ENCODE data around the gene CUX1. TPM values are rescaled to one million over a fixed set of nuclear protein-coding genes. Genes with fewer than 3 reads are reported as not detected.

The CUX1 gene
- total RNA-seq, 1 donor from 2014 or later: 89.1 TPM

- no peaks in the 10 kb centered on the region for H3K9me3 Mint-ChIP-seq (ENCODE audit: unreplicated experiment)
- H3K27ac Mint-ChIP-seq (ENCODE audit: unreplicated experiment): no peak overlapping the region
- peaks cover 1% of the 10 kb centered on the region for H3K36me3 Mint-ChIP-seq (ENCODE audit: unreplicated experiment)
- H3K4me1 Mint-ChIP-seq (ENCODE audit: unreplicated experiment): no peaks in the 10 kb centered on the region
- no peak for TF ChIP-seq CTCF (IDR thresholded peaks at IDR 0.05)
- H3K4me3 Mint-ChIP-seq (ENCODE audit: unreplicated experiment): no peak overlapping the region
- H3K27me3 Mint-ChIP-seq (ENCODE audit: unreplicated experiment): no peaks in the 10 kb centered on the region
- DNase-seq (ENCODE audit: extremely low spot score, unreplicated experiment): no peak
These were observed 210.9 kb downstream of the CUX1 start for GRCh38 chr7:102028206-102028826.

- peaks cover 1% of the 10 kb centered on the region for H3K36me3 Mint-ChIP-seq (ENCODE audit: unreplicated experiment)
- no peaks in the 10 kb centered on the region for H3K4me1 Mint-ChIP-seq (ENCODE audit: unreplicated experiment)
- DNase-seq (ENCODE audit: extremely low spot score, unreplicated experiment): no peak
- H3K27ac Mint-ChIP-seq (ENCODE audit: unreplicated experiment): no peak overlapping the region
- H3K9me3 Mint-ChIP-seq (ENCODE audit: unreplicated experiment): no peaks in the 10 kb centered on the region
- no peaks in the 10 kb centered on the region for H3K27me3 Mint-ChIP-seq (ENCODE audit: unreplicated experiment)
- TF ChIP-seq CTCF (IDR thresholded peaks at IDR 0.05): no peak
- no peak overlapping the region for H3K4me3 Mint-ChIP-seq (ENCODE audit: unreplicated experiment)
These were observed 212.2 kb downstream of the CUX1 start for GRCh38 chr7:102029616-102030015.

- Mint-ChIP-seq H3K36me3 (ENCODE audit: unreplicated experiment) (peaks cover 1% of the 10 kb centered on the region), H3K9me3 (ENCODE audit: unreplicated experiment) (no peaks in the 10 kb centered on the region), H3K27me3 (ENCODE audit: unreplicated experiment) (no peaks in the 10 kb centered on the region), H3K27ac (ENCODE audit: unreplicated experiment) (no peak overlapping the region), H3K4me1 (ENCODE audit: unreplicated experiment) (no peaks in the 10 kb centered on the region), H3K4me3 (ENCODE audit: unreplicated experiment) (no peak overlapping the region)
- no peak for DNase-seq (ENCODE audit: extremely low spot score, unreplicated experiment)
- no peak for TF ChIP-seq CTCF (IDR thresholded peaks at IDR 0.05)
These were observed 213.3 kb downstream of the CUX1 start for GRCh38 chr7:102030696-102031095.

- Mint-ChIP-seq H3K27me3 (ENCODE audit: unreplicated experiment) (no peaks in the 10 kb centered on the region), H3K27ac (ENCODE audit: unreplicated experiment) (no peak overlapping the region), H3K4me1 (ENCODE audit: unreplicated experiment) (no peaks in the 10 kb centered on the region), H3K4me3 (ENCODE audit: unreplicated experiment) (no peak overlapping the region), H3K36me3 (ENCODE audit: unreplicated experiment) (peaks cover 3% of the 10 kb centered on the region), H3K9me3 (ENCODE audit: unreplicated experiment) (no peaks in the 10 kb centered on the region)
- DNase-seq (ENCODE audit: extremely low spot score, unreplicated experiment): no peak
- TF ChIP-seq CTCF (IDR thresholded peaks at IDR 0.05): no peak
These were observed 219.5 kb downstream of the CUX1 start for GRCh38 chr7:102036958-102037357.

- no peak for DNase-seq (ENCODE audit: extremely low spot score, unreplicated experiment)
- Mint-ChIP-seq H3K9me3 (ENCODE audit: unreplicated experiment) (no peaks in the 10 kb centered on the region), H3K4me1 (ENCODE audit: unreplicated experiment) (peaks cover 4% of the 10 kb centered on the region), H3K4me3 (ENCODE audit: unreplicated experiment) (no peak overlapping the region), H3K36me3 (ENCODE audit: unreplicated experiment) (peaks cover 3% of the 10 kb centered on the region), H3K27ac (ENCODE audit: unreplicated experiment) (no peak overlapping the region), H3K27me3 (ENCODE audit: unreplicated experiment) (no peaks in the 10 kb centered on the region)
- TF ChIP-seq CTCF (IDR thresholded peaks at IDR 0.05): no peak
These were observed 222.3 kb downstream of the CUX1 start for GRCh38 chr7:102039706-102040105.
